Stimulated activated memory B cell treated with anti-CD40 and anti-IgM and Interleukin-4, amounts not matched to agents 10 μg/mL and 1 μg/mL and 100 μg/mL, for 72 hours (primary cell): Measurements from ENCODE around the gene RBM39.
"Not testable (repeated sequence)": the region's sequence is repeated elsewhere in the genome, so short reads cannot be mapped to it uniquely, and the experiment has no call there.

Source experiments
- ATAC-seq: fragments of 150-1000 bp; cut with Tn5 transposase; 2 replicates; pipeline ENCODE4 v1.10.0; 2021
- H3K27ac Mint-ChIP-seq: one replicate; pipeline ENCODE4 v1.8.0; 2022; ENCODE audit warnings: mild to moderate bottlenecking, mixed read lengths
- H3K27me3 Mint-ChIP-seq: one replicate; pipeline ENCODE4 v1.8.0; 2022; ENCODE audit warnings: mixed read lengths
- H3K36me3 Mint-ChIP-seq: one replicate; pipeline ENCODE4 v1.8.0; 2022; ENCODE audit warnings: mixed read lengths
- H3K4me1 Mint-ChIP-seq: one replicate; pipeline ENCODE4 v1.8.0; 2022; ENCODE audit warnings: mixed read lengths
- H3K4me3 Mint-ChIP-seq: one replicate; pipeline ENCODE4 v1.8.0; 2022; ENCODE audit warnings: mild to moderate bottlenecking, moderate library complexity, mixed read lengths
- H3K9me3 Mint-ChIP-seq: one replicate; pipeline ENCODE4 v1.8.0; 2022; ENCODE audit warnings: mixed read lengths

RBM39 gene

GRCh38 chr20:35695245-35695749 lies 46.8 kb downstream of the RBM39 start:
- Mint-ChIP-seq H3K27me3 (no peaks in the 10 kb centered on the region), H3K27ac (no peak overlapping the region), H3K4me1 (peaks cover 23% of the 10 kb centered on the region), H3K36me3 (peaks cover 21% of the 10 kb centered on the region), H3K4me3 (no peak overlapping the region), H3K9me3 (no peaks in the 10 kb centered on the region)
- ATAC-seq = no peak

GRCh38 chr20:35690265-35690664 lies 51.8 kb downstream of the RBM39 start:
- ATAC-seq = no peak
- Mint-ChIP-seq H3K4me1 (no peaks in the 10 kb centered on the region), H3K4me3 (no peak overlapping the region), H3K27ac (no peak overlapping the region), H3K36me3 (peaks cover 48% of the 10 kb centered on the region), H3K27me3 (no peaks in the 10 kb centered on the region), H3K9me3 (peaks cover 3% of the 10 kb centered on the region)

- not testable (repeated sequence) for H3K4me1 Mint-ChIP-seq, H3K27ac Mint-ChIP-seq, H3K27me3 Mint-ChIP-seq, ATAC-seq, H3K9me3 Mint-ChIP-seq, H3K4me3 Mint-ChIP-seq
- H3K36me3 Mint-ChIP-seq = peaks cover 37% of the 10 kb centered on the region
Measured at GRCh38 chr20:35686872-35687271, 55.2 kb downstream of the RBM39 start.

GRCh38 chr20:35685368-35685767 lies 56.7 kb downstream of the RBM39 start:
- H3K27me3 Mint-ChIP-seq, H3K4me1 Mint-ChIP-seq, H3K9me3 Mint-ChIP-seq, H3K27ac Mint-ChIP-seq, H3K4me3 Mint-ChIP-seq, ATAC-seq: not testable (repeated sequence)
- H3K36me3 Mint-ChIP-seq = peaks cover 34% of the 10 kb centered on the region

- Mint-ChIP-seq H3K27me3 (no peaks in the 10 kb centered on the region), H3K4me3 (no peak overlapping the region), H3K36me3 (peaks cover 10% of the 10 kb centered on the region), H3K27ac (peak overlapping the region; percentile 77), H3K9me3 (no peaks in the 10 kb centered on the region), H3K4me1 (peaks cover 16% of the 10 kb centered on the region)
- no peak for ATAC-seq
Measured at GRCh38 chr20:35681960-35682359, 60.1 kb downstream of the RBM39 start.

- H3K27me3 Mint-ChIP-seq = no peaks in the 10 kb centered on the region
- peaks cover 16% of the 10 kb centered on the region for H3K4me1 Mint-ChIP-seq
- peak; percentile 88 for ATAC-seq
- no peaks in the 10 kb centered on the region for H3K9me3 Mint-ChIP-seq
- H3K4me3 Mint-ChIP-seq = no peak overlapping the region
- peak overlapping the region; percentile 77 for H3K27ac Mint-ChIP-seq
- no peaks in the 10 kb centered on the region for H3K36me3 Mint-ChIP-seq
Measured at GRCh38 chr20:35680452-35681183, 61.4 kb downstream of the RBM39 start.

- ATAC-seq = no peak
- H3K4me1 Mint-ChIP-seq = peaks cover 2% of the 10 kb centered on the region
- H3K27me3 Mint-ChIP-seq = no peaks in the 10 kb centered on the region
- no peaks in the 10 kb centered on the region for H3K9me3 Mint-ChIP-seq
- H3K4me3 Mint-ChIP-seq = no peak overlapping the region
- H3K36me3 Mint-ChIP-seq = peaks cover 42% of the 10 kb centered on the region
- H3K27ac Mint-ChIP-seq = no peak overlapping the region
Measured at GRCh38 chr20:35674921-35675320, 67.1 kb downstream of the RBM39 start.

GRCh38 chr20:35673884-35674283 lies 68.2 kb downstream of the RBM39 start:
- no peak overlapping the region for H3K27ac Mint-ChIP-seq
- H3K9me3 Mint-ChIP-seq = no peaks in the 10 kb centered on the region
- peaks cover 53% of the 10 kb centered on the region for H3K36me3 Mint-ChIP-seq
- H3K4me1 Mint-ChIP-seq = no peaks in the 10 kb centered on the region
- ATAC-seq = no peak
- no peaks in the 10 kb centered on the region for H3K27me3 Mint-ChIP-seq
- no peak overlapping the region for H3K4me3 Mint-ChIP-seq

GRCh38 chr20:35669681-35670080 lies 72.4 kb downstream of the RBM39 start:
- Mint-ChIP-seq H3K27ac (no peak overlapping the region), H3K9me3 (no peaks in the 10 kb centered on the region), H3K36me3 (peaks cover 53% of the 10 kb centered on the region), H3K4me3 (no peak overlapping the region), H3K4me1 (peaks cover 4% of the 10 kb centered on the region), H3K27me3 (no peaks in the 10 kb centered on the region)
- ATAC-seq = no peak

GRCh38 chr20:35669221-35669620 lies 72.8 kb downstream of the RBM39 start:
- ATAC-seq = no peak
- no peak overlapping the region for H3K4me3 Mint-ChIP-seq
- H3K36me3 Mint-ChIP-seq = peaks cover 50% of the 10 kb centered on the region
- H3K27ac Mint-ChIP-seq = no peak overlapping the region
- no peaks in the 10 kb centered on the region for H3K9me3 Mint-ChIP-seq
- peaks cover 4% of the 10 kb centered on the region for H3K4me1 Mint-ChIP-seq
- H3K27me3 Mint-ChIP-seq = no peaks in the 10 kb centered on the region

GRCh38 chr20:35665949-35666288 lies 76.1 kb downstream of the RBM39 start:
- Mint-ChIP-seq H3K27ac (no peak overlapping the region), H3K9me3 (no peaks in the 10 kb centered on the region), H3K4me3 (no peak overlapping the region), H3K36me3 (peaks cover 36% of the 10 kb centered on the region), H3K27me3 (no peaks in the 10 kb centered on the region), H3K4me1 (peaks cover 34% of the 10 kb centered on the region)
- no peak for ATAC-seq

- H3K4me1 Mint-ChIP-seq = peaks cover 46% of the 10 kb centered on the region
- peak; percentile 94 for ATAC-seq
- peaks cover 23% of the 10 kb centered on the region for H3K36me3 Mint-ChIP-seq
- H3K27ac Mint-ChIP-seq = peak within 1 kb of the TSS; percentile 96
- H3K27me3 Mint-ChIP-seq = no peaks in the 10 kb centered on the region
- peak within 1 kb of the TSS; percentile 86 for H3K4me3 Mint-ChIP-seq
- no peaks in the 10 kb centered on the region for H3K9me3 Mint-ChIP-seq
Measured at GRCh38 chr20:35664466-35665206, 77.4 kb downstream of the RBM39 start, which contains the start of the genes CPNE1 and RBM12. Gene CPNE1 (minus strand): TSS chr20:35664900. CDS start chr20:35632923, 31,977 bp downstream. Gene RBM12 (minus strand): TSS chr20:35664900. CDS start chr20:35655322, 9,578 bp downstream.

- H3K4me3 Mint-ChIP-seq = peak overlapping the region; percentile 86
- peaks cover 14% of the 10 kb centered on the region for H3K36me3 Mint-ChIP-seq
- no peaks in the 10 kb centered on the region for H3K9me3 Mint-ChIP-seq
- peak; percentile 74 for ATAC-seq
- no peaks in the 10 kb centered on the region for H3K27me3 Mint-ChIP-seq
- peak overlapping the region; percentile 96 for H3K27ac Mint-ChIP-seq
- H3K4me1 Mint-ChIP-seq = peaks cover 55% of the 10 kb centered on the region
Measured at GRCh38 chr20:35663516-35664465, 78.3 kb downstream of the RBM39 start.

- Mint-ChIP-seq H3K4me1 (peaks cover 60% of the 10 kb centered on the region), H3K27ac (peak overlapping the region; percentile 96), H3K27me3 (no peaks in the 10 kb centered on the region), H3K4me3 (peak overlapping the region; percentile 86), H3K9me3 (no peaks in the 10 kb centered on the region), H3K36me3 (peaks cover 6% of the 10 kb centered on the region)
- ATAC-seq = no peak
Measured at GRCh38 chr20:35662551-35662950, 79.5 kb downstream of the RBM39 start.

- Mint-ChIP-seq H3K9me3 (no peaks in the 10 kb centered on the region), H3K4me3 (peak overlapping the region; percentile 86), H3K27ac (peak overlapping the region; percentile 96), H3K36me3 (peaks cover 13% of the 10 kb centered on the region), H3K27me3 (no peaks in the 10 kb centered on the region), H3K4me1 (peaks cover 66% of the 10 kb centered on the region)
- ATAC-seq = no peak
Measured at GRCh38 chr20:35661908-35662307, 80.2 kb downstream of the RBM39 start.
